GM23338 (cell line): ENCODE data around the gene ATP8A1.

Experiments
- CTCF ChIP-seq, 2 experiments: fragments of 200-600 bp in 1 of 2; sonication (generic) in 1 of 2; conservative IDR thresholded peaks; 2 replicates each; pipeline versions ENCODE4 v1.5.1 to v1.6.1; 2016 to 2017; ENCODE audit warnings: antibody characterized with exemption in 2 of 2, low read depth in 2 of 2, mild to moderate bottlenecking in 2 of 2, moderate library complexity in 1 of 2
- EZH2 ChIP-seq: fragments of 200-600 bp; sonication (generic); IDR thresholded peaks from one replicate; pipeline ENCODE4 v1.8.0; 2017; ENCODE audit warnings: antibody characterized with exemption, mild to moderate bottlenecking, low read depth; ENCODE audit not compliant: unreplicated experiment
- EZH2phosphoT487 ChIP-seq: fragments of 200-600 bp; sonication (generic); IDR thresholded peaks from one replicate; pipeline ENCODE4 v1.8.1; 2018; ENCODE audit warnings: antibody characterized with exemption; ENCODE audit not compliant: unreplicated experiment

DNA sequence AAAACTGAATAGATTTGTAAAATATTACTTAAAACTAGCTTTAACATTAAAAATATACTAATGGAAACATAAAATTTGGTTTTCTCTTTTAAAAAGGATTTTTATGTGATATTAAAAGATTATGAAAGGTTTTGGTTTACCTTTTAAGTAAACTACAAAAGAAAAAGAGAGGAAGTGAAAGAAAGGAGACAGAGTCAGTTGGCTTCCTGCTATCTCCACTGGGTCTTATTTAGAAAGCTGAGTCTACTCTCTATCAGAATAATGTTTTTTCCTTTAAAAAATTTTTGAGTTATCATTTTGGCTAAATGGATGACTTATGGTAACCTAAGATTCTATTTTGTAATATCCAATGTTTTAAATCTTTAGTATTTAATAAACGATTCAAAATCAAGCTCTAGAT is 21.6 kb upstream of the ATP8A1 start:
- TF ChIP-seq EZH2 (no peak), CTCF (conservative IDR thresholded peaks at IDR 0.05; ENCODE audit: low read depth in 2 of 2) (no peak), EZH2phosphoT487 (no peak)
